H9 (cell line): ENCODE measurements around the gene SLC41A1. TPM values are rescaled to one million over a fixed set of nuclear protein-coding genes. Genes with fewer than 3 reads are reported as not detected.

Source experiments
- DNase-seq: peaks from one replicate; pipeline ENCODE4 v3.0.0-alpha.2; 2017
- H2AFZ ChIP-seq: one replicate; pipeline ENCODE4 v1.6.1; 2013; ENCODE audit warnings: mild to moderate bottlenecking, low read length, control low read depth, moderate library complexity
- H2AK5ac ChIP-seq: 2 replicates; pipeline ENCODE4 v1.6.1; 2013; ENCODE audit warnings: low read length, control low read depth, mixed read lengths; ENCODE audit not compliant: insufficient read length
- H2BK120ac ChIP-seq: one replicate; pipeline ENCODE4 v1.6.1; 2013; ENCODE audit warnings: low read depth, mild to moderate bottlenecking, low read length, control low read depth, inconsistent platforms; ENCODE audit not compliant: poor library complexity, severe bottlenecking
- H2BK12ac ChIP-seq: 2 replicates; pipeline ENCODE4 v1.6.1; 2013; ENCODE audit warnings: low read length, control low read depth, mixed read lengths, low read depth; ENCODE audit not compliant: insufficient read length
- H2BK15ac ChIP-seq: 2 replicates; pipeline ENCODE4 v1.6.1; 2013; ENCODE audit warnings: low read depth, low read length, control low read depth
- H2BK20ac ChIP-seq: one replicate; pipeline ENCODE4 v1.6.1; 2013; ENCODE audit warnings: low read depth, mild to moderate bottlenecking, low read length, control low read depth, inconsistent platforms; ENCODE audit not compliant: poor library complexity, severe bottlenecking
- H2BK5ac ChIP-seq: 2 replicates; pipeline ENCODE4 v1.6.1; 2013; ENCODE audit warnings: low read length, control low read depth, mixed read lengths; ENCODE audit not compliant: insufficient read length
- H3K14ac ChIP-seq: 2 replicates; pipeline ENCODE4 v1.6.1; 2013; ENCODE audit warnings: low read length, control low read depth; ENCODE audit not compliant: insufficient read depth
- H3K18ac ChIP-seq: 2 replicates; pipeline ENCODE4 v1.6.1; 2013; ENCODE audit warnings: low read depth, mild to moderate bottlenecking, mixed read lengths, low read length, control low read depth; ENCODE audit not compliant: insufficient read length
- H3K23ac ChIP-seq: 2 replicates; pipeline ENCODE4 v1.6.1; 2013; ENCODE audit warnings: low read length, control low read depth, mixed read lengths, low read depth; ENCODE audit not compliant: insufficient read length
- H3K23me2 ChIP-seq: 2 replicates; pipeline ENCODE4 v1.6.1; 2013; ENCODE audit warnings: low read depth, mild to moderate bottlenecking, mixed read lengths, low read length, control low read depth; ENCODE audit not compliant: insufficient read length, poor library complexity, severe bottlenecking
- H3K27ac ChIP-seq: 2 replicates; pipeline ENCODE4 v1.5.1; 2013; ENCODE audit warnings: low read length, control low read depth, mixed read lengths, low read depth; ENCODE audit not compliant: insufficient read length
- H3K27me3 ChIP-seq: 2 replicates; pipeline ENCODE4 v1.6.1; 2013; ENCODE audit warnings: low read length, control low read depth, inconsistent platforms; ENCODE audit not compliant: insufficient read depth
- H3K4ac ChIP-seq: 2 replicates; pipeline ENCODE4 v1.6.1; 2013; ENCODE audit warnings: low read depth, mild to moderate bottlenecking, control low read depth, inconsistent platforms, low read length, moderate library complexity
- H3K4me1 ChIP-seq: 2 replicates; pipeline ENCODE4 v1.6.1; 2013; ENCODE audit warnings: low read length, control low read depth, inconsistent platforms; ENCODE audit not compliant: insufficient read depth
- H3K4me2 ChIP-seq: 2 replicates; pipeline ENCODE4 v1.6.1; 2013; ENCODE audit warnings: low read length, control low read depth, mixed read lengths; ENCODE audit not compliant: insufficient read length, insufficient read depth
- H3K56ac ChIP-seq: 2 replicates; pipeline ENCODE4 v1.6.1; 2013; ENCODE audit warnings: low read depth, mild to moderate bottlenecking, mixed read lengths, low read length, control low read depth; ENCODE audit not compliant: insufficient read length
- H3K79me1 ChIP-seq: 2 replicates; pipeline ENCODE4 v1.6.1; 2013; ENCODE audit warnings: low read depth, mild to moderate bottlenecking, moderate library complexity, low read length, control low read depth, inconsistent platforms; ENCODE audit not compliant: insufficient read depth, poor library complexity, severe bottlenecking
- H3K79me2 ChIP-seq: 2 replicates; pipeline ENCODE4 v1.6.1; 2013; ENCODE audit warnings: low read length, control low read depth, inconsistent platforms; ENCODE audit not compliant: insufficient read depth
- H3K9ac ChIP-seq: 2 replicates; pipeline ENCODE4 v1.6.1; 2013; ENCODE audit warnings: low read length, control low read depth, mixed read lengths; ENCODE audit not compliant: insufficient read length; ENCODE audit errors: extremely low read depth
- H3K9me3 ChIP-seq: one replicate; pipeline ENCODE4 v1.6.1; 2013; ENCODE audit warnings: low read depth, low read length, inconsistent platforms; ENCODE audit not compliant: control insufficient read depth
- H3T11ph ChIP-seq: one replicate; pipeline ENCODE4 v1.6.1; 2013; ENCODE audit warnings: mild to moderate bottlenecking, low read length, control low read depth, inconsistent platforms
- H4K20me1 ChIP-seq: one replicate; pipeline ENCODE4 v1.6.1; 2013; ENCODE audit not compliant: control insufficient read depth, insufficient read length, insufficient read depth
- H4K5ac ChIP-seq: 2 replicates; pipeline ENCODE4 v1.6.1; 2013; ENCODE audit warnings: low read depth, mild to moderate bottlenecking, mixed read lengths, low read length, control low read depth; ENCODE audit not compliant: insufficient read length
- H4K8ac ChIP-seq: replicated peaks from 2 replicates; pipeline ENCODE4 v1.6.1; 2013; ENCODE audit warnings: low read length, control low read depth, mixed read lengths, low read depth; ENCODE audit not compliant: insufficient read length
- H4K91ac ChIP-seq: 2 replicates; pipeline ENCODE4 v1.6.1; 2013; ENCODE audit warnings: low read depth, mild to moderate bottlenecking, moderate library complexity, mixed read lengths, low read length, control low read depth; ENCODE audit not compliant: insufficient read length
- H3K27ac Mint-ChIP-seq, 3 experiments: 2 replicates in 2 of 3; 3 replicates in 1 of 3; pipeline ENCODE4 v1.8.0; 2020 to 2021; ENCODE audit warnings: mixed read lengths in 3 of 3, mild to moderate bottlenecking in 1 of 3, moderate library complexity in 1 of 3
- H3K27me3 Mint-ChIP-seq: 2 replicates; pipeline ENCODE4 v1.8.0; 2021; ENCODE audit warnings: low read depth, mild to moderate bottlenecking, moderate library complexity, mixed read lengths
- H3K36me3 Mint-ChIP-seq, 3 experiments: 2 replicates in 2 of 3; 3 replicates in 1 of 3; pipeline ENCODE4 v1.8.0; 2020 to 2021; ENCODE audit warnings: low read depth in 3 of 3, mixed read lengths in 3 of 3; ENCODE audit not compliant: insufficient read depth in 1 of 3
- H3K4me1 Mint-ChIP-seq, 2 experiments: 2 replicates each; pipeline ENCODE4 v1.8.0; 2020; ENCODE audit warnings: mixed read lengths in 2 of 2
- H3K4me3 Mint-ChIP-seq, 2 experiments: 2 replicates in 1 of 2; 3 replicates in 1 of 2; pipeline ENCODE4 v1.8.0; 2020 to 2021; ENCODE audit warnings: mild to moderate bottlenecking in 2 of 2, mixed read lengths in 2 of 2, moderate library complexity in 1 of 2
- H3K9me3 Mint-ChIP-seq, 2 experiments: 2 replicates in 1 of 2; 3 replicates in 1 of 2; pipeline ENCODE4 v1.8.0; 2020; ENCODE audit warnings: mild to moderate bottlenecking in 2 of 2, mixed read lengths in 2 of 2, moderate library complexity in 1 of 2
- CTCF ChIP-seq: fragments of 200-600 bp; sonication (generic); conservative IDR thresholded peaks from 3 replicates; pipeline ENCODE4 v1.8.0; 2021; ENCODE audit warnings: antibody characterized with exemption, mild to moderate bottlenecking
- total RNA-seq: library from RNA; stranded (reverse); gene quantifications from 2 replicates; pipeline ENCODE4 v1.2.1, GENCODE V29; 2021

Gene SLC41A1
- total RNA-seq, 1 experiment from 2014 or later, result 18.2 TPM

GRCh38 chr1:205852969-205853368 is 40.0 kb upstream of the SLC41A1 start:
- no peak overlapping the region for H2BK5ac ChIP-seq
- H3K27ac ChIP-seq, result no peak overlapping the region
- H3K18ac ChIP-seq, result no peak overlapping the region
- H4K20me1 ChIP-seq, result no peaks in the 10 kb centered on the region
- no peak overlapping the region for H4K5ac ChIP-seq
- no peak overlapping the region for H4K8ac ChIP-seq
- no peaks in the 10 kb centered on the region for H3K9me3 ChIP-seq
- H2BK12ac ChIP-seq, result no peak overlapping the region
- H3K14ac ChIP-seq, result no peak overlapping the region
- no peak overlapping the region for H2BK120ac ChIP-seq
- Mint-ChIP-seq H3K27ac (no peak overlapping the region), H3K27me3 (no peaks in the 10 kb centered on the region), H3K9me3 (peaks cover 12 to 17% of the 10 kb centered on the region in 2 experiments), H3K4me3 (no peak overlapping the region), H3K36me3 (peaks cover 8 to 19% (median 16%) of the 10 kb centered on the region in 3 experiments), H3K4me1 (no peaks in the 10 kb centered on the region)
- no peak for DNase-seq
- H3K23me2 ChIP-seq, result no peaks in the 10 kb centered on the region
- no peaks in the 10 kb centered on the region for H3K4me1 ChIP-seq
- no peak overlapping the region for H2AK5ac ChIP-seq
- H3K4ac ChIP-seq, result no peak overlapping the region
- H2BK15ac ChIP-seq, result no peak overlapping the region
- H3K27me3 ChIP-seq, result no peaks in the 10 kb centered on the region
- H3T11ph ChIP-seq, result no peak overlapping the region
- no peak overlapping the region for H4K91ac ChIP-seq
- no peak for TF ChIP-seq CTCF
- no peaks in the 10 kb centered on the region for H3K79me2 ChIP-seq
- no peak overlapping the region for H3K56ac ChIP-seq
- H2BK20ac ChIP-seq, result no peak overlapping the region
- no peak overlapping the region for H2AFZ ChIP-seq
- no peak overlapping the region for H3K4me2 ChIP-seq
- H3K9ac ChIP-seq, result no peak overlapping the region
- H3K23ac ChIP-seq, result no peak overlapping the region
- no peaks in the 10 kb centered on the region for H3K79me1 ChIP-seq
